Measurements from ENCODE around the gene CLIC4.
"Not testable (repeated sequence)": the region's sequence is repeated elsewhere in the genome, so short reads cannot be mapped to it uniquely, and the experiment has no call there.

CLIC4 gene

GRCh38 chr1:24745711-24746413, 615 bp downstream of the CLIC4 start:
- DNase-seq (ENCODE audit: low read depth in 2 of 2), result no peak

GRCh38 chr1:24748191-24749121, 3.2 kb downstream of the CLIC4 start:
- no peak for DNase-seq (ENCODE audit: low read depth in 2 of 2)

GRCh38 chr1:24749252-24749651, 4.0 kb downstream of the CLIC4 start:
- no peak for DNase-seq (ENCODE audit: low read depth in 2 of 2)

- DNase-seq (ENCODE audit: low read depth in 2 of 2), result no peak
These were observed 4.6 kb downstream of the CLIC4 start for GRCh38 chr1:24749886-24750285.

GRCh38 chr1:24751833-24752232, 6.6 kb downstream of the CLIC4 start:
- DNase-seq (ENCODE audit: low read depth in 2 of 2), result no peak

GRCh38 chr1:24752305-24752704, 7.1 kb downstream of the CLIC4 start:
- DNase-seq (ENCODE audit: low read depth in 2 of 2), result no peak

- no peak for DNase-seq (ENCODE audit: low read depth in 2 of 2)
These were observed 9.0 kb downstream of the CLIC4 start for GRCh38 chr1:24754229-24754628.

GRCh38 chr1:24755323-24755722, 10.1 kb downstream of the CLIC4 start:
- not testable (repeated sequence) for DNase-seq (ENCODE audit: low read depth in 2 of 2)

- no peak for DNase-seq (ENCODE audit: low read depth in 2 of 2)
These were observed 11.1 kb downstream of the CLIC4 start for GRCh38 chr1:24756395-24756794.

GRCh38 chr1:24759492-24759891, 14.2 kb downstream of the CLIC4 start:
- no peak for DNase-seq (ENCODE audit: low read depth in 2 of 2)

- DNase-seq (ENCODE audit: low read depth in 2 of 2), result no peak
These were observed 16.3 kb downstream of the CLIC4 start for GRCh38 chr1:24761582-24761981.

- DNase-seq (ENCODE audit: low read depth in 2 of 2), result no peak
These were observed 17.0 kb downstream of the CLIC4 start for GRCh38 chr1:24762133-24762676.

- no peak for DNase-seq (ENCODE audit: low read depth in 2 of 2)
These were observed 18.4 kb downstream of the CLIC4 start for GRCh38 chr1:24763671-24764070.

- no peak for DNase-seq (ENCODE audit: low read depth in 2 of 2)
These were observed 19.2 kb downstream of the CLIC4 start for GRCh38 chr1:24764439-24764838.

GRCh38 chr1:24764848-24765247, 19.6 kb downstream of the CLIC4 start:
- no peak for DNase-seq (ENCODE audit: low read depth in 2 of 2)

GRCh38 chr1:24765308-24765988, 20.2 kb downstream of the CLIC4 start:
- no peak for DNase-seq (ENCODE audit: low read depth in 2 of 2)

- DNase-seq (ENCODE audit: low read depth in 2 of 2), result no peak
These were observed 22.1 kb downstream of the CLIC4 start for GRCh38 chr1:24767351-24767750.

GRCh38 chr1:24768873-24769605, 23.8 kb downstream of the CLIC4 start:
- no peak for DNase-seq (ENCODE audit: low read depth in 2 of 2)

GRCh38 chr1:24769656-24770651, 24.7 kb downstream of the CLIC4 start:
- DNase-seq (ENCODE audit: low read depth in 2 of 2), result no peak

GRCh38 chr1:24770881-24771280, 25.6 kb downstream of the CLIC4 start:
- DNase-seq (ENCODE audit: low read depth in 2 of 2), result no peak
